ENCODE results near the gene CXCL17.
"Not testable (repeated sequence)": the region's sequence is repeated elsewhere in the genome, so short reads cannot be mapped to it uniquely, and the experiment has no call there.

Gene CXCL17

GRCh38 chr19:42442833-42443232 is at the start of gene CXCL17:
TSS of gene CXCL17 (minus strand) at chr19:42442946. CDS start at chr19:42442832, 114 bp downstream.
- no peak for DNase-seq (ENCODE audit: low read depth)
- no peak for TF ChIP-seq CTCF (IDR thresholded peaks at IDR 0.05; ENCODE audit: insufficient read depth, low read depth, low read length, missing control alignments)
- no peak within 1 kb of the TSS for H3K4me3 ChIP-seq (ENCODE audit: low read depth, low read length)

- no peak for TF ChIP-seq CTCF (IDR thresholded peaks at IDR 0.05; ENCODE audit: insufficient read depth, low read depth, low read length, missing control alignments)
- H3K4me3 ChIP-seq (ENCODE audit: low read depth, low read length): no peak overlapping the region
- DNase-seq (ENCODE audit: low read depth): no peak
Measured at GRCh38 chr19:42488783-42489521, 46.2 kb upstream of the CXCL17 start.

GRCh38 chr19:42487798-42488178 is 45.0 kb upstream of the CXCL17 start:
- no peak overlapping the region for H3K4me3 ChIP-seq (ENCODE audit: low read depth, low read length)
- DNase-seq (ENCODE audit: low read depth): no peak
- TF ChIP-seq CTCF (IDR thresholded peaks at IDR 0.05; ENCODE audit: insufficient read depth, low read depth, low read length, missing control alignments): no peak

GRCh38 chr19:42487032-42487797 is 44.5 kb upstream of the CXCL17 start:
- H3K4me3 ChIP-seq (ENCODE audit: low read depth, low read length): no peak overlapping the region
- no peak for DNase-seq (ENCODE audit: low read depth)
- TF ChIP-seq CTCF (IDR thresholded peaks at IDR 0.05; ENCODE audit: insufficient read depth, low read depth, low read length, missing control alignments): no peak

- not testable (repeated sequence) for H3K4me3 ChIP-seq (ENCODE audit: low read depth, low read length); DNase-seq (ENCODE audit: low read depth)
Measured at GRCh38 chr19:42485036-42485435, 42.3 kb upstream of the CXCL17 start.

- peak; percentile 19 for DNase-seq (ENCODE audit: low read depth)
- no peak overlapping the region for H3K4me3 ChIP-seq (ENCODE audit: low read depth, low read length)
- no peak for TF ChIP-seq CTCF (IDR thresholded peaks at IDR 0.05; ENCODE audit: insufficient read depth, low read depth, low read length, missing control alignments)
Measured at GRCh38 chr19:42480335-42481095, 37.8 kb upstream of the CXCL17 start.

- TF ChIP-seq CTCF (IDR thresholded peaks at IDR 0.05; ENCODE audit: insufficient read depth, low read depth, low read length, missing control alignments): no peak
- H3K4me3 ChIP-seq (ENCODE audit: low read depth, low read length): no peak overlapping the region
Measured at GRCh38 chr19:42479736-42480135, 37.0 kb upstream of the CXCL17 start.

More at GRCh38 chr19:42479736-42480135, 37.0 kb upstream of the CXCL17 start:
- no peak for DNase-seq (ENCODE audit: low read depth)

Measured in GM12865 (cell line).